Neuronal stem cell (in vitro differentiated cells): ENCODE results near the gene MUC12.

ENCODE experiments used
- DNase-seq: peaks from one replicate; pipeline ENCODE4 v3.0.0-alpha.2; 2013; ENCODE audit warnings: low spot score
- H2AFZ ChIP-seq: one replicate; pipeline ENCODE4 v1.6.1; 2013; ENCODE audit warnings: mild to moderate bottlenecking, low read length, inconsistent platforms
- H2AK5ac ChIP-seq: 2 replicates; pipeline ENCODE4 v1.6.1; 2013; ENCODE audit warnings: low read depth, mild to moderate bottlenecking, inconsistent platforms, low read length, moderate library complexity, mixed read lengths
- H2BK120ac ChIP-seq: 2 replicates; pipeline ENCODE4 v1.6.1; 2013; ENCODE audit warnings: low read depth, mild to moderate bottlenecking, inconsistent platforms, low read length, moderate library complexity, mixed read lengths
- H2BK12ac ChIP-seq: one replicate; pipeline ENCODE4 v1.6.1; 2013; ENCODE audit warnings: low read length, inconsistent platforms
- H2BK15ac ChIP-seq: 2 replicates; pipeline ENCODE4 v1.6.1; 2013; ENCODE audit warnings: mild to moderate bottlenecking, low read length, inconsistent platforms, mixed read lengths
- H2BK5ac ChIP-seq: one replicate; pipeline ENCODE4 v1.6.1; 2013; ENCODE audit warnings: inconsistent platforms, mild to moderate bottlenecking, low read length, moderate library complexity
- H3K14ac ChIP-seq: one replicate; pipeline ENCODE4 v1.6.1; 2013; ENCODE audit warnings: low read length, inconsistent platforms
- H3K18ac ChIP-seq: 2 replicates; pipeline ENCODE4 v1.6.1; 2013; ENCODE audit warnings: low read length, inconsistent platforms
- H3K23ac ChIP-seq: 2 replicates; pipeline ENCODE4 v1.6.1; 2013; ENCODE audit warnings: low read depth, mild to moderate bottlenecking, mixed read lengths, low read length, inconsistent platforms; ENCODE audit not compliant: poor library complexity
- H3K27ac ChIP-seq: replicated peaks from 3 replicates; pipeline ENCODE4 v1.5.1; 2013; ENCODE audit warnings: low read length, inconsistent platforms
- H3K27me3 ChIP-seq, 3 experiments: 2 replicates each; pipeline ENCODE4 v1.6.1; 2013; ENCODE audit warnings: low read length in 3 of 3, mild to moderate bottlenecking in 2 of 3, inconsistent platforms in 1 of 3, low read depth in 1 of 3, mixed read lengths in 1 of 3, moderate library complexity in 1 of 3; ENCODE audit not compliant: control insufficient read depth in 3 of 3, insufficient read depth in 3 of 3
- H3K36me3 ChIP-seq, 2 donors: replicated peaks in 1 of 2; 2 replicates each; pipeline ENCODE4 v1.6.1; 2013; ENCODE audit warnings: low read length in 2 of 2; ENCODE audit not compliant: control insufficient read depth in 2 of 2, insufficient read depth in 2 of 2
- H3K4ac ChIP-seq: 2 replicates; pipeline ENCODE4 v1.6.1; 2013; ENCODE audit warnings: inconsistent platforms, mild to moderate bottlenecking, low read length, moderate library complexity
- H3K4me1 ChIP-seq, 2 donors: 1 replicate in 1 of 2; 2 replicates in 1 of 2; pipeline ENCODE4 v1.6.1; 2013; ENCODE audit warnings: low read length in 2 of 2, low read depth in 1 of 2; ENCODE audit not compliant: control insufficient read depth in 2 of 2, insufficient read depth in 1 of 2
- H3K4me2 ChIP-seq: one replicate; pipeline ENCODE4 v1.6.1; 2013; ENCODE audit warnings: mild to moderate bottlenecking, low read length, inconsistent platforms; ENCODE audit not compliant: insufficient read depth, poor library complexity, severe bottlenecking
- H3K4me3 ChIP-seq, 2 donors: 2 replicates each; pipeline ENCODE4 v1.5.1; 2013; ENCODE audit warnings: low read length in 2 of 2, mild to moderate bottlenecking in 2 of 2, inconsistent platforms in 1 of 2, moderate library complexity in 1 of 2
- H3K79me1 ChIP-seq: one replicate; pipeline ENCODE4 v1.6.1; 2013; ENCODE audit warnings: low read depth, mild to moderate bottlenecking, inconsistent platforms, low read length, moderate library complexity
- H3K9ac ChIP-seq: one replicate; pipeline ENCODE4 v1.6.1; 2013; ENCODE audit warnings: mild to moderate bottlenecking, low read depth, low read length, inconsistent platforms; ENCODE audit not compliant: poor library complexity
- H3K9me3 ChIP-seq, 2 donors: replicated peaks in 1 of 2; 2 replicates each; pipeline versions ENCODE3 to v1.6.1; 2013; ENCODE audit warnings: low read length in 2 of 2, mild to moderate bottlenecking in 2 of 2, inconsistent platforms in 1 of 2, low read depth in 1 of 2, mixed read lengths in 1 of 2, moderate library complexity in 1 of 2; ENCODE audit not compliant: control insufficient read depth in 2 of 2, insufficient read depth in 1 of 2
- H4K8ac ChIP-seq: one replicate; pipeline ENCODE4 v1.6.1; 2013; ENCODE audit warnings: low read depth, mild to moderate bottlenecking, inconsistent platforms, low read length, moderate library complexity
- H4K91ac ChIP-seq: one replicate; pipeline ENCODE4 v1.6.1; 2013; ENCODE audit warnings: low read length, low read depth, mild to moderate bottlenecking, inconsistent platforms; ENCODE audit not compliant: poor library complexity
- WGBS, 2 donors: extraction: QIAGEN DNeasy Blood & Tissue Kit; methylation state at CpG; one replicate each; pipeline ENCODE4 v1.1.7; 2013; ENCODE audit warnings: missing lambda C conversion rate in 2 of 2, mixed read lengths in 1 of 2; ENCODE audit not compliant: insufficient read length in 2 of 2, insufficient replicate concordance in 1 of 2; ENCODE audit errors: extremely low coverage in 2 of 2; 5-methylcytosine and 5-hydroxymethylcytosine counted together

The MUC12 gene

GRCh38 chr7:101018271-101019167, 49.2 kb downstream of the MUC12 start:
- Histone ChIP-seq H3K23ac (no peak overlapping the region), H3K18ac (peak overlapping the region; percentile 98), H2BK15ac (peak overlapping the region; percentile 40), H3K27ac (peak overlapping the region; percentile 80), H3K27me3 (no peaks in the 10 kb centered on the region), H3K4me3 (peak overlapping the region in 1 of 2 donors; percentile 33), H2AK5ac (peak overlapping the region; percentile 47), H3K4ac (no peak overlapping the region), H2BK120ac (peak overlapping the region; percentile 83), H2AFZ (peak overlapping the region; percentile 70), H4K8ac (no peak overlapping the region), H3K9ac (no peak overlapping the region), H3K36me3 (peaks cover 0 to 4% of the 10 kb centered on the region in 2 donors), H4K91ac (no peak overlapping the region), H3K9me3 (peaks cover 0 to 6% of the 10 kb centered on the region in 2 donors), H3K14ac (peak overlapping the region; percentile 47), H3K79me1 (no peaks in the 10 kb centered on the region), H3K4me1 (peaks cover 18 to 20% of the 10 kb centered on the region in 2 donors), H2BK5ac (peak overlapping the region; percentile 85), H2BK12ac (peak overlapping the region; percentile 88), H3K4me2 (peak overlapping the region; percentile 23)
- peak; percentile 37 for DNase-seq
- WGBS, 2 donors: no CpG with 5 or more reads among the region's 14 CpGs

GRCh38 chr7:101020444-101020843, 51.1 kb downstream of the MUC12 start:
- Histone ChIP-seq H3K4me3 (no peak overlapping the region), H2BK15ac (peak overlapping the region; percentile 95), H3K4me2 (no peak overlapping the region), H4K8ac (no peak overlapping the region), H2AK5ac (peak overlapping the region; percentile 99), H3K18ac (no peak overlapping the region), H2BK12ac (no peak overlapping the region), H2BK120ac (no peak overlapping the region), H3K27ac (no peak overlapping the region), H3K4me1 (peaks cover 18 to 20% of the 10 kb centered on the region in 2 donors), H4K91ac (no peak overlapping the region), H3K9ac (no peak overlapping the region), H2BK5ac (peak overlapping the region; percentile 93), H3K14ac (no peak overlapping the region), H3K9me3 (no peaks in the 10 kb centered on the region), H3K23ac (no peak overlapping the region), H3K27me3 (no peaks in the 10 kb centered on the region), H3K79me1 (no peaks in the 10 kb centered on the region), H3K36me3 (no peaks in the 10 kb centered on the region), H3K4ac (no peak overlapping the region), H2AFZ (no peak overlapping the region)
- no peak for DNase-seq
- no CpG with 5 or more reads among the region's 8 CpGs for WGBS, 2 donors

GRCh38 chr7:101021703-101022102, 52.3 kb downstream of the MUC12 start:
- Histone ChIP-seq H3K4me2 (no peak overlapping the region), H3K9ac (no peak overlapping the region), H3K4ac (no peak overlapping the region), H2BK15ac (no peak overlapping the region), H3K36me3 (no peaks in the 10 kb centered on the region), H2AFZ (no peak overlapping the region), H2BK12ac (peak overlapping the region; percentile 16), H3K18ac (peak overlapping the region; percentile 83), H3K27ac (no peak overlapping the region), H3K27me3 (no peaks in the 10 kb centered on the region), H2BK5ac (peak overlapping the region; percentile 66), H2AK5ac (peak overlapping the region; percentile 70), H2BK120ac (no peak overlapping the region), H3K14ac (no peak overlapping the region), H3K4me3 (no peak overlapping the region), H4K91ac (no peak overlapping the region), H3K4me1 (peaks cover 12 to 17% of the 10 kb centered on the region in 2 donors), H3K23ac (peak overlapping the region; percentile 85), H4K8ac (no peak overlapping the region), H3K79me1 (no peaks in the 10 kb centered on the region), H3K9me3 (no peaks in the 10 kb centered on the region)
- WGBS, 2 donors: no CpG with 5 or more reads among the region's 3 CpGs
- DNase-seq: no peak

GRCh38 chr7:101023839-101024238, 54.5 kb downstream of the MUC12 start:
- Histone ChIP-seq H2BK12ac (no peak overlapping the region), H3K4ac (no peak overlapping the region), H4K8ac (no peak overlapping the region), H2AFZ (no peak overlapping the region), H2BK15ac (no peak overlapping the region), H3K27ac (no peak overlapping the region), H3K79me1 (no peaks in the 10 kb centered on the region), H3K27me3 (no peaks in the 10 kb centered on the region), H3K9ac (no peak overlapping the region), H2BK5ac (no peak overlapping the region), H2BK120ac (no peak overlapping the region), H3K9me3 (no peaks in the 10 kb centered on the region), H4K91ac (no peak overlapping the region), H3K18ac (no peak overlapping the region), H3K36me3 (no peaks in the 10 kb centered on the region), H3K4me3 (no peak overlapping the region), H3K23ac (no peak overlapping the region), H3K4me2 (no peak overlapping the region), H2AK5ac (no peak overlapping the region), H3K4me1 (peaks cover 3% of the 10 kb centered on the region in 2 donors), H3K14ac (no peak overlapping the region)
- DNase-seq: no peak
- no CpG with 5 or more reads among the region's 2 CpGs for WGBS, 2 donors
